HG02642 (cell line): ENCODE measurements around the gene SMARCC2.

Experiments
- ATAC-seq: cut with Tn5 transposase; IDR thresholded peaks from one replicate; pipeline ENCODE4 v1.9.1; 2021; ENCODE audit warnings: mild to moderate bottlenecking; ENCODE audit not compliant: unreplicated experiment, poor library complexity

Gene SMARCC2

DNA sequence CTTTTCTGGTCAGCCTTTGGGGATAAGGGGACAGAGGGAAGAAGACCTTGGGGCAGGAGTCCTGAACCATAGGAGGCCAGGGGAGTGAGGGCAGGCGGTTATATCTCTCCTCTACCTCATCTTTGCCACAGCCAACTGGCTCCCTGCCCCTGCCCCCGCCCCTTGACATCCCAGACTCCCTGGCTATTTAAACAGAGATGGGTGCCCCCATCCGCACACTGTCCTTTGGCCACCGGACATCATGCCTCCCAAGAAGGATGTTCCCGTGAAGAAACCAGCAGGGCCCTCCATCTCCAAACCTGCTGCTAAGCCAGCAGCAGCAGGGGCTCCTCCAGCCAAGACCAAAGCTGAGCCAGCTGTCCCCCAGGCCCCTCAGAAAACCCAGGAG, 35.6 kb downstream of the SMARCC2 start:
- no peak for ATAC-seq

DNA sequence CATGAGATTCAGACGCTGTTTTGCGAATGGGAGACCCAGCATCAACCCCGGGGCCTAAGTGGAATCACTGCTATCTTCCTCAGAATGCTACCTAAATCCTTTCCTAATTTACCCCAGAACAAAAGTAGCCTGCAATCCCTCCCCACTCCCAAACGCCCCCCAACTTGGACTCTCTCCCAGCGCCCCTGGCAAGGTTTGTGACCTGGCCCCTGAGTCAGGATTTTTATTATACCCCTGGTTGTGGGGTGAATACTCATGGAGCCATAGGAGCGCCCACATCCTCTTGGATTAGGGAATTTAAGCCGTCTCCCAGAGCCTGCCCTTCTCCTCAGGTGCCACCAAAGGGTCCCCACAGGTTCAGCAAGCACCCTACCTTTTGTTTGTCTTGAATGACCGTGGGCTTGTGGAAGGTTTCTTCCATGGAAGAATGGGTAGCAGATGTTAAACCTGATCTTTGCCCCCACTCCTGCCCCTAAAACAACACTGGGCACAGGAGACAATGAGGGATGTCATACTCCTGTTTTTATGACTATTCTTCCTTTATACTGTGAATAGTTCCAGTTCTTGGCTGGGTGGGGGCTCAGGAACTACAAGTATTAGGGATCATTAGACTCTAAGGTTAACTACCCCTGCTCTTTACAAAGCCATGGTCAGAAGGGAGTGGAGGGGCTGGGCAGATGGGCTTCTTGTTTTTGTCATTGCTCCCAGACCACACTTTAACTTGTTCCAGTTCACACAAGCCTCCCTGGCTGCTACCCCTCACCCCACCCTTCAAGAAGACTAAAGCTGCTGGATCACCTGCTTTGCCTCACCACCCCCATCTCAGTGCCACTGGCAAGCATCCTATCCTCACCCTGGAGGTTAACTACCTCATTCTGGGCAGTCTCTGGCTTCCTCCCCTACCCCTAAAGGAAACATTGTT, 36.3 kb downstream of the SMARCC2 start:
- no peak for ATAC-seq

- ATAC-seq = peak; percentile 91
Observed at GRCh38 chr12:56152132-56152755, 37.0 kb downstream of the SMARCC2 start, which contains the start of gene MYL6B. Gene MYL6B (plus strand): TSS chr12:56152587. CDS start chr12:56153919, 1,332 bp downstream.

DNA sequence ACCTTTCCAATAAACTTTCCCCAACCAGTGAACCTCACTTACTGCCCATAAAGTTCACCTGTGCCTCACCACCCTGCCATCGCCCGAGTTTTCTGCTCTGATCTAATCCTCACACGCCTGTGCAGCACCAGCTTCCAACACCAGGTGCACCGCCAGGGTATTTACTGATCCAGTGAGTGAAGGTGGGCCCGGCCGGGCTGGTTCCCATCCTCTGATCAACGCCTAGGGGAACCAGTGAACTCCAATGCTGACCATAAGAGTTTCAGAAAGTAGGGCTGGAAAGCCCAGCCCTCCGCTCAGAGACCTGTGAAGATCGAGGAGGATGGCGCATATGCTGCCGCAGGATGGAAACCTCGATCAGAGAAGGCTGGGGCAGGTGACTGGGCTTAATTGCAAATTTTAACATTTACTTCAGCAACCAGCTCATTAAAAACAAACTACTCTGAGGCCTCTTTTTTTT, 37.6 kb downstream of the SMARCC2 start:
- peak; percentile 44 for ATAC-seq

GRCh38 chr12:56150563-56150962, 38.7 kb downstream of the SMARCC2 start:
- no peak for ATAC-seq

- no peak for ATAC-seq
Observed at GRCh38 chr12:56146492-56147460, 42.5 kb downstream of the SMARCC2 start.

GRCh38 chr12:56145217-56145616, 44.1 kb downstream of the SMARCC2 start:
- ATAC-seq = no peak

DNA sequence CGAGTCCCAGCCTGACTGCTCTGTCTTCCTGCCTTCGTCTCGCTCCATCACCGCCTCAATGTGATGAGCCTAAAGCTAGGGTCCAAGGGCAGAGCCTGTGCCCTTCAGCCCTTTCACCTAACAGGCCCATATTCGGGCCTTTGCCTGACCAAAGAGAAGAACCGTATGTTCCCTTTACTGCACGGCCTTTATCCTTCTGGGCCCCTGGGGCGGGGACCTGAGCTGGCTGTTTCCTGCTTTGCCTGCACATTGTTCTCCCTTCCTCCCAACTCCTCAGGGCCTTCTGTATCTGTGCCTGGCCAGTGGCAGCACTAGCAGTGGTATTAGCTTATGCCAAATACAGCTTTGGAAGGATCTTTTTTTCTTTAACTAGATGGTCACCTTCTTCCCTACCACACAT, 45.4 kb downstream of the SMARCC2 start:
- no peak for ATAC-seq

GRCh38 chr12:56143217-56143616, 46.1 kb downstream of the SMARCC2 start:
- ATAC-seq = no peak

DNA sequence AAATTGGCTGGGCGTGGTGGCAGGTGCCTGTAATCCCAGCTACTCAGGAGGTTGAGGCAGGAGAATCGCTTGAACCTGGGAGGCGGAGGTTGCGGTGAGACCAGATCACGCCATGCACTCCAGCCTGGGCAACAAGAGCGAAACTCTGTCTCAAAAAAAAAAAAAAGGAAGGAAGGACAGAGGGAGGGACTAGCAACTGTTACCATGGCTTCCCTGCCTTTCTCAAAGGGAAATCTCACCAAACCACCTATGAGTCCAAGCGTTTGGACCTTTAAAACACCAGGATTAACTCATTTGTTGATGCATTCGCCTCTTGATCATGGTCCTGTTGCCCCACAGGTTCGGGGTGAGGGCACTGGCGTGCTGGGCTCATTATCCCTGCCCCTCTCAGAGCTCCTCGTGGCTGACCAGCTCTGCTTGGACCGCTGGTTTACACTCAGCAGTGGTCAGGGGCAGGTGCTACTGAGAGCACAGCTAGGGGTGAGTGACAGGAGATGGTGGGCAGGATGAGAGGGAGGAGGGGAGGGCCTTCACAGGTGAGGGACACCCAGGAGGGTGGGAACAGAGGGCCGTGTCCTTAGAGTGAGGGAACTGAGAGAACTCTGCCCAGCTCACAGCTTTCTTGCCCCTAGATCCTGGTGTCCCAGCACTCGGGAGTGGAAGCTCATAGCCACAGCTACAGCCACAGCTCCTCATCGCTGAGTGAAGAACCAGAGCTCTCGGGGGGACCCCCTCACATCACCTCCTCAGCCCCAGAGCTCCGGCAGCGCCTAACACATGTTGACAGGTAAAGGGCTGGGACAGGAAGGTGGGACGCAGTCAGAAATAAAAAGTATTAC, 47.1 kb downstream of the SMARCC2 start:
- no peak for ATAC-seq

DNA sequence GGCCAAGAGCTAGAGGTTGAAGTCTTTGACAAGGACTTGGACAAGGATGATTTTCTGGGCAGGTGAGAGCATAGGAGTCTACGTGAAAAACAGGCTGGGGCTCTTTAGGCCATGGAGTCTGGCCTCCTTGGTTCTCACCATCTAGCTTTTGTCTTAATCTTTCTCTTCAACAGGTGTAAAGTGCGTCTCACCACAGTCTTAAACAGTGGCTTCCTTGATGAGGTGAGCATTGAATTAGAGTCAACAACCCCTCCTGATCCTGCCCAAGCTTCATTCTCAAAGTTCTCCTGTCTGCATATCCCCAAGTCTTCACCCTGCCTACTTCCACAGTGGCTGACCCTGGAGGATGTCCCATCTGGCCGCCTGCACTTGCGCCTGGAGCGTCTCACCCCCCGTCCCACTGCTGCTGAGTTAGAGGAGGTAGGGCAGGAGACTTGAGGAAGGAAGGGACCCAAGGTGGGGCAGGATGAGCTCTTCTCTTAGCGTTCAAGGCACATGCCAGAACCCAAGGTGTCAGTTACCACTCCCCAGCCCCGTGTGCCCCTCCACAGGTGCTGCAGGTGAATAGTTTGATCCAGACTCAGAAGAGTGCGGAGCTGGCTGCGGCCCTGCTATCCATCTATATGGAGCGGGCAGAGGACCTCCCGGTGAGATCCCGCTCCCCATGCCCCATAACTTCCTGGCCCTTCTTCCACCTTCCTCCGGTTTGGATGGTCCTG, 51.3 kb downstream of the SMARCC2 start:
- ATAC-seq = no peak

GRCh38 chr12:56134897-56135296, 54.4 kb downstream of the SMARCC2 start:
- no peak for ATAC-seq

DNA sequence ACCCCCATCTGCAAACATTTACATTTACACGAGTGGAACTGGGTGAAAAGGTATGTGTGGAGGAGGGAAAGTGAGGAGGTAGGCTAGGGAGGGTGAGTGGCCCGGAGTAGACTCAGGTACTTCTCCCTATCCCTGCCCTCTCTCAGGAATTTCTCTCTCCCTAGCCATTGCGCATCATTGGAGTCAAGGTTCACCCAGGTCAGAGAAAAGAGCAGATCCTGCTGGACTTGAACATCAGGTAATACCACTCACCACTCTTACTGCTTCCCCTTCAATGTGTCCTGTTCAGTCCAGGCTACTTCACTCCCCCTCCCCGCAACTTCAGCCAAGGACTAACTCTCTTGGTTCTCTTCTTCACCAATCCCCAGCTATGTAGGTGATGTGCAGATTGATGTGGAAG, 58.4 kb downstream of the SMARCC2 start:
- ATAC-seq = no peak

- ATAC-seq = no peak
Observed at GRCh38 chr12:56129942-56130495, 59.3 kb downstream of the SMARCC2 start.

- peak; percentile 32 for ATAC-seq
Observed at GRCh38 chr12:56129206-56129941, 59.9 kb downstream of the SMARCC2 start.

- ATAC-seq = no peak
Observed at GRCh38 chr12:56128670-56129205, 60.5 kb downstream of the SMARCC2 start.

DNA sequence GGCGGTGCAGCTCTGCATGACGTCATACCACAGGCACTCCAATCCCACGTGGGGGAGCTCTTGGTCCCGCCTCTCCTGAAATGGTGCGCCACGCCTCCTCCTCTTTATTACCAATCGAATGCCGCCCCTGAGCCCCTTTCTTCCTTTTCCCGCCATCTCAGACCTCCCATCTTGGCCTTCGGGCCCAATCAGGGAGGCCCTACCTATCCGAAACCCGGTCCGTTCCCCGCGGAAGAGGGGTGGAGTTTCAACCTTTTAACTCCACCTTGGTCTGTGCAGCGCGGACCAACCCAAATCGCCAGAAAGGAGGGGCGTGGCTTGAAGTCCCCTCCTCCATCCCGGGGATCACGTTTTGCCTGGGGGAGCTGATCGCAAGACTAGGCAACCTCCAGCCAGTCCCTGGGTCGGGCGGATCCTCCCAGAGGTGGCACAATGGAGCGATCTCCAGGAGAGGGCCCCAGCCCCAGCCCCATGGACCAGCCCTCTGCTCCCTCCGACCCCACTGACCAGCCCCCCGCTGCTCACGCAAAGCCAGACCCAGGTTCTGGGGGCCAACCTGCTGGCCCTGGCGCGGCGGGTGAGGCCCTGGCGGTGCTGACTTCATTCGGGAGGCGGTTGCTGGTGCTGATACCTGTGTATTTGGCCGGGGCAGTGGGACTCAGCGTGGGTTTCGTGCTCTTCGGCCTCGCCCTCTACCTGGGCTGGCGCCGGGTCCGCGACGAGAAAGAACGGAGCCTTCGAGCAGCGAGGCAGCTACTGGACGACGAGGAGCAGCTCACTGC, 61.2 kb downstream of the SMARCC2 start, which contains the start of gene ESYT1:
ESYT1 (plus strand) TSS at position 380 of the 782 bp plus-strand sequence; CDS start at position 433, 53 bp downstream.
- peak; percentile 88 for ATAC-seq
